SK-N-MC (cell line): ENCODE measurements around the gene FHIT.

ENCODE experiments used
- EZH2 ChIP-seq: fragments of 200-600 bp; sonication (generic); IDR thresholded peaks from one replicate; pipeline ENCODE4 v1.6.1; 2017; ENCODE audit warnings: antibody characterized with exemption
- POLR2AphosphoS5 ChIP-seq: IDR thresholded peaks from 2 replicates; pipeline ENCODE4 v1.6.1; 2012; ENCODE audit warnings: mild to moderate bottlenecking, low read depth, low read length, borderline replicate concordance

DNA sequence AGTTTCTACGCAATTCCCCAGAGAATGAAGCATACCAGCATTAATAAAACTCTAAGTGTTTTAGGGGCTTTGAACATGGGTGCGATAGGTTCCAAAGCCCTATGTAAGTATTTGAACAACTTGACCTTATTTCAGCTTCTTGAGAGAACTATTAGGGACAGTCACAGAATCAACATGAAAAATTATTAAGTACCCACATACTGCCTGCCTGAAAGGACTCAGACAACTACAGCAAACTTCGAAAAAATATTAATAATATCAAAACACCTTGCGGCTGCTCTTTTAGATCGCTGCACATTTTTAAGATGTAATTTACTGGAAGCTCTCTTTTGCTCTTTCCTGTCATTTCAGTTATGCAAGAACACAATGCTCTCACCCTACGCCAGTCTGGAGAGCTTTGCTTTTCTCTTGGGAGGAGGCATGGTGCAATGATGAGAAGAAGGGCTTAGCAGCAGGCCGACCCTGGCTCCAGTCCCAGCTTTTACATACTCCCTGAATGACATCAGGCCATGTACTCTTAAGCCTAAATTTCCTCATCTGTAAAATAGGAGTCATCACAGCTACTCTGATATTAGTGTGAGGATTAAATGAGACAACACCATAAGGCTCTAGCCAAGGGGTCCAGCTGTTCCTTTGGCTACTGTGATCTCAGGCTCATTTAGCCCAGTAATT, 640.7 kb downstream of the FHIT start:
- TF ChIP-seq EZH2 (no peak), POLR2AphosphoS5 (no peak)
